Peyer's patch (tissue), 4 donors: Measurements from ENCODE around the gene DUXB.

Experiments
- CTCF ChIP-seq, 6 experiments: fragments of 450-650 bp in 4 of 6; fragments of 200-600 bp in 2 of 6; sonication (generic) in 1 of 6; IDR thresholded peaks; one replicate each; pipeline ENCODE4 v1.5.1; 2017 to 2019; ENCODE audit warnings: antibody characterized with exemption in 6 of 6, mild to moderate bottlenecking in 3 of 6, moderate library complexity in 1 of 6
- POLR2A ChIP-seq, 2 donors: fragments of 450-650 bp; IDR thresholded peaks; one replicate each; pipeline ENCODE4 v1.5.1; 2017; ENCODE audit warnings: antibody characterized with exemption in 2 of 2, mild to moderate bottlenecking in 2 of 2, moderate library complexity in 2 of 2

GRCh38 chr16:75648265-75649076, 52.8 kb downstream of the DUXB start:
- no peak for TF ChIP-seq POLR2A (IDR thresholded peaks at IDR 0.05)
- no peak for TF ChIP-seq CTCF (IDR thresholded peaks at IDR 0.05)
